Forelimb muscle (tissue), 1 donor: ENCODE results near the gene STRA8. TPM values are rescaled to one million over a fixed set of nuclear protein-coding genes. Genes with fewer than 3 reads are reported as not detected.
A peak's percentile ranks its signal among the peaks of the same experiment; 100 is the strongest.

ENCODE experiments used
- DNase-seq: peaks from one replicate; pipeline ENCODE4 v3.0.0-alpha.2; 2013; ENCODE audit warnings: low read depth
- polyA plus RNA-seq: library from polyadenylated mRNA; unstranded; fragments of 120-200 nt; gene quantifications from one replicate; pipeline ENCODE4 v1.2.1, GENCODE V29; 2013; ENCODE audit not compliant: insufficient read length

Gene STRA8
- polyA plus RNA-seq, 1 donor: not detected

DNA sequence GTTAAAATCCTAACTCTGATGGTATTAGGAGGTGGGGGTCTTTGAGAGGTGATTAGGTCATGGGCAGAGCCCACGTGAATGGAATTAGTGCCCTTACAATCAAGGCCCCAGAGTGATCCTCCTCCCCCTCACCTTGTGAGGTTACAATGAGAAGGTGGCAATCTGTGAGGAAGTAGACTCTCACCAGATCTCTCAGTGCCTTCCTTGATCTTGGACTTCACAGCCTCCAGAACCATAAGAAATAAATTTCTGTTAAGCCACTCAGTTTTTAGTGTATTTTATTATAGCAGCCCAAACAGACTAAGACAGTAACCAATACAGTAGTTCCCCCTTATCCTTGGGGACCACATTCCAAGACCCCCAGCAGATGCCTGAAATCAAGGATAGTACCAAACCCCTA is 32.0 kb downstream of the STRA8 start:
- DNase-seq: no peak

DNA sequence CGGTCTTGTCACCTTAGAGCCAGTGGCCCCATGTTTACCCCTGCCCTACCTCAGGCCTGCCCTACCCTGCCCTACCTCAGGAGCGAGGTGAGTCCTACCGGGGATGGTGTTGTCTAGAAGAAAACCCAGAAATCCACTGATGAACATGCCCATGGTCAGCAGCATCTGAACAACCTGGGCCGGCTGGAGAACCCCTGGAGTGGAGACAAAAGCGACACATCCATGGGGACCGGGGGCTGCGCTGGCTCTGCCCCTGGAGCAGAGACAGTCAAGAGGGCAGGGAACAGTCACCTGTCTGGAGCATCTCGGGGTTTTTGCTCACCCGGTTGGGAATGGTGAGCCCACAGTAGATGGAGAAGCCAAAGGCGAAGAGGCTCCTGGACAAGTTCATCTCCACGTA is 36.3 kb downstream of the STRA8 start:
- DNase-seq: no peak

DNA sequence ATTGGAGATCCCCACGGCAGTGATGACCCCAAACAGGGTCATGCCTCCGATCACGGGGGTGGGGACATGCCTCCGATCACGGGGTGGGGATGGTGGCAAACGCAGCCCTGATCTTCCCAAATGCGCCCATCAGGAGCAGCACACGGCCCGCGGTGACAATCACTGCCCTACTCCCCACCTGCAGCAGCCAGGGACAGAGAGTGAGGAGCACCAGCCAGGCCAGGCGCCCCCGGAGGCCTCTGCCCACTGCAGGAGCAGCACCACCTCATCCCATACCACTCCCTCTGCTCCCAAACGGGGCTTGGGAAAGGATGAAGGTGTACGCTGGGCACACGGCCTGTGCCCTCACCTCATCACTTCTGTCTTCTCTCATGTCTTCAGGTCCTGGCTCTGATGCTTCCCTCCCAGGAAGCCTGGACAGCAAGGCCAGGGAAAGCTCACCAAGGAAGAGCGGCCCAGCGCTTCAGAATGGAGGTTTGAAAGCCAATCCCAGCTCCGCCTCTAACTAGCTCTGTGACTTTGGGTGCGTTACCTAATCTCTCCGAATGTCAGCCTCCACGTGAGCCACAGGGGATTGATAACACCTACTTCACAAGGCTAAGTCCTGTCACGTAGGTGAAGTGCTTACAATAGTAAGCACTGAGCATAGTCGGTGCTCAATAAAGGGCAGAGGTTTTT is 37.1 kb downstream of the STRA8 start:
- no peak for DNase-seq

DNA sequence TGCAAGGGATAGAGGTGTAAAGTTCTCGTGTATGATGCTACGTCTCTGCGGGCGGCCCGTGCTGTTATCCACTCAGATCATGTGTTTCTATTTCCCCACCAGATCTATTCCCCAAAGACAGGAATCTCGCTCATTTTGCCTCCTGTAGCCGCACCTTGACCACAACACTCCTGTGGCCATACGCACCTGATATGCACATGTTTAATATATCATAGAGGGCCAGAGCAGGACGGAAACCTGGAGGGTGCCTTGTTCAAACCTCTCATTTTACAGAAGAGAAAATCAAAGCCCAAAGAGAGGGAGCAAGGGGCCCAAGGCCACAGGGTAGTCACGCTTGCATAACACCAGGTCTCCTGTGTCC is 37.6 kb downstream of the STRA8 start:
- DNase-seq: no peak

DNA sequence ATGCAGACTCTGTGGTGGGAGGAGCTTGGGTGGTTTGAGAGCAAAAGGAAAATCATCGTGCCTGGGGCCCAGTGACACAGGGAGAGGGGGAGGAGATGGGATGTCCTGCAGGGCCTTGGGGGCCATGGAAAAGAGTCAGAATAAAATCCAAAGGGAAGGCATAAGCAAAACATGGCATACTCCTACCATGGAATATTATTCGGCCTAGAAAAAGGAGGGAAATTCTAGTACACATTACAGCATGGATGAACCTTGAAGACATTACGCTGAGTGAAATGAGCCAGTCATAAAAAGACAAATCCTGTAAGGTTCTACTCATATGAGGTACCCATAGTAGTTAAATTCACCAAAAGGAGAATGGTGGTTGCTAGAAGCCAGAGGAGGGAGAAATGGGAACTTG is 38.7 kb downstream of the STRA8 start:
- DNase-seq: no peak

DNA sequence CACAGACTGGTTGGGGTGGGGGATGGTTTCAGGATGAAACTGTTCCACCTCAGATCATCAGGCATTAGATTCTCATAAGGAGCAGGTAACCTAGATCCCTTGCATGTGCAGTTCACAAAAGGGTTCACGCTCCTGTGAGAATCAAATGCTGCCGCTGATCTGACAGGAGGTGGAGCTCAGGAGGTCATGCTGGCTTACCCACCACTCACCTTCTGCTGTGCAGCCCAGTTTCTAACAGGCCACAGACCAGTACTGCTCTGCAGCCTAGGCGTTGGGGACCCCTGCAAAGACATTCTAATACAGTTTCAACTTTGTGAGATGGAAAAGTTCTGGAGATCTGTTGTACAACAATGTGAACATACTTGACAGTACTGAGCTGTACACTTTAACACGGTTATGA is 39.9 kb downstream of the STRA8 start:
- no peak for DNase-seq

DNA sequence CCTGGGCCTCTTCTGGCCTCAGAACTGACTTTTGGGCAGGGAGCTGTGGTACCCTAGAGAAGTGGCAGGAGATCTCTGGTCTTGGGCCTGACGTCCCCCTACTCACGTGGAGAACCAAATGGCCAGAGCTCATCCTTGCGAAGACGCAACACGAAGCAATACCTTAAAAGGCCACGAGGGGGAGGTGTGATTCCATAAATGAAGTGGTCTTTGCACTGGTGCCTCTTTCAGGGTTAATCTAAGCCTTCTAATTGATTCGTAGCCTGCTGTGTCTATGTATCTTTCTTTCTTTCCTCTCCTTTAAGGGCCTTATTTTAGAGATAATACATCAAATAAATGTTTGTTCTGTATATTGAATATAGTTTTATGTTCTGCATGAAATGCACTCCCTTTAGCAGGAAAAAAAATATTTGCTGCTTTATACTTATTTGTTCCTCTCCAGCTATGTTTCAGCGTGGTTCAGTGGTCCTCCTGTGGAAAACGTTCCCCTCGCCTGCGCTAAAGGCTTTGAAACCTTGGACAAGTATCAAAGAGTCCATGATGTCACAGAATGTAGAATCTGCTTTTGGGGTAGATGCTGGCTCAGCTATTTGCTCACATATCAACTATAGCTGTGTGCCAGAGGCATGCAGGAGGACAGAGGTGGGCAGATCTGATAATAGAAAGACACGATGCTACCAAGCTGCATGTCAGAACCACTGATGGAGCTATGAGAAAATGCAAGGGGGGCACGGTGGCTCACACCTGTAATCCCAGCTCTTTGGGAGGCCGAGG is 41.0 kb downstream of the STRA8 start:
- DNase-seq: no peak

DNA sequence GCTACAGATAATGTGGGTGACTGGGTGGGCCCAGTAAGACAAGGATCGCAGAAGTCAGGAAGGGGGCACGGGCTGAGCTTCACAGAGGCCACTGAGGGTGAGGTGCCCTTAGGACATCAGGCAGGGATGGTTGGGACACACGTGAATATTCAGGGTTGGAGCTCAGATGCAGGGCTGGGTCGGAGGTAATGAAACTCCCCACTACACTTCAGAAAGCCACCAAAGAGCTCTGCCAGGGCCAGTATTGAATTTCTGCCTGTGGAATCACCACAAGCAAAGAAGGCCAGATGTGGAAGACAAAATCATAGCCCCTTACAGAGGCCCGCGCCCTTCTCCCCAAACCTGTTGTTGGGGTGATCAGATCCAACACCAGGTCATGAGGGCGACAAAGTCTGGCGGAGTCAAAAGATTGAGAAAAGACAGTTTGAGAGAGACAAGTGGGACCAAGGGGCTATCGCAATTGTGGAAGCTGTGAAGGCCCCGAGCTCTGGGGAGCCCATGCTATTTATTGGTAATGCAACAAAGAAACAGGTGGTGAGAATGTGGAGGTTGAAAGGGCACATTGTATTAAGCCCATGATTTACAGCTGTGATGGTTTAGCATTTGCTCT is 42.4 kb downstream of the STRA8 start:
- DNase-seq: no peak

DNA sequence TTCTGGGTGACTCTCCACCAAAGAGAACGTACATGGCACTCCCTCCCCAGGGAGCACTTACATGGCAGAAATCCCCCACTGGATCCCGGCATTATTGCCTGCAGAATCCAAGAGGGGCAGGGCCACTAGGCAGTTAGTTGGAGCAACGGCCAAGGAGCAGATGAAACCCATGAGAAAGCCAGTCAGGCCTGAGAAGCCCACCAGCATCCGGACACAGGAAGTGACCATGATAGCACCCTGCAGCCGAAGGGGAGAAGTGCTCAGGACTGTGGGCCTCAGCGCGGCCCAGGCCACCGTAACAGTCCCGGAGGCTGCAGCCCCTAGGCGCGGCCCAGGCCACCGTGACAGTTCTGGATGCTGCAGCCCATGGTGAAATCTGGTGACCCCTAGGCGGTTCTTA is 43.5 kb downstream of the STRA8 start:
- DNase-seq: no peak

DNA sequence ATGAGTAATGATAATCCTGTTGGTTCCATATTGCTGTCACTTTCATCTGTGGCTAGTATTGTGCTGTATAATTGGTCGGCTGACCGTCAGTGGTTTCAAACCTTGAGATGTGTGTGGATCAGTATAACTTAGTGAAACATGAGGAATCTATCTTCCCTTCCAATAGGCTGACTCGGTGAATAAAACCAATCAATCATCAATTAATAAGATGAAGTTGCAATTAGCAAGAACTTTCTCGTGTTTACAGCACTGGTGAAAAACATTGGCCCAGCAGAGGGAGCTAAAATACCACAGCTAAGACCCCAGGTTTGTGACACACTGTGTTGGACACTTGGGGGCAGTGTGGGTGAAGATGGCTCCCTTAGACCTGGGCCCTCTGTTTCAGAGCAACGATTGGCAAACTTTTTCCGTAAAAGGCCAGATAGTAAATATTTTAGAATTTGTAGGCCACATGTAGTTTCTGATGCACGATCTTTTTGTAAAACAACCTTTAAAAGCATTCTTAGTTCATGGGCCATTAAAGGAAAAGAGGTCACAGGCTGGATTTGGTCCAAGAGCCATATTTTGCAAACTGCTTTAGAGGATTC is 47.8 kb downstream of the STRA8 start:
- DNase-seq: peak; percentile 74

DNA sequence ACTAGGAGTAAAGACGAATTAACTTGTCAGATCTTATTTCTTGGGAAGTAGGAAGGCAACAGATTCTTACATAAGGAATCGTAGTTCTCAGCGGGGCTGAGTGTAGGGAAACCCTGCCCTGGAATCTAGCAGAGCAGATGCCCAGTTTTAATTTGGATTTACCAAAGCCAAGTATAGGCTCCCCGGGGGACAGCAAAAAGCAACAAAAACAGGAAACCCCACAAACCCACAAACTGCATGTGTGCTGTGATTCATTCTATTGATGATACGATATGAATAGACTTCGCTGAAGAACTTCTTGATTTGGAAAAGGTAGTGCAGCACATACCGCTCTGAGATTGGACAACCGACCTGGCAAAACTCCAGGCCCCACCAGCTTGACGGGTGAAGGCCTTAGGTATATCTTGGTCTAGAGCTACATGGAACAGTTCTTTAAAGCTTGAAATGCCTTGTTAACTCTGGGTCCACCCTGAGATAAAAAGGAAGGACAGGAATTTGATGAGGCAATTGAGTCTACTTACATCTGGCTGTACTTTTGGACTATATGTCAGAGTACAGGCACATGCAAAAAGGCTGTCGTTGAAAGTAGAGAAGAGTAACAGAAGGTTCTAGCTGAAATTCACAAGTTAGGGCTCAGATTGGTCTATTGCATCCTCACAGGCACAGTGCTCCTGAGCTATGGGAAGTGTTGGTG is 49.1 kb downstream of the STRA8 start:
- no peak for DNase-seq

DNA sequence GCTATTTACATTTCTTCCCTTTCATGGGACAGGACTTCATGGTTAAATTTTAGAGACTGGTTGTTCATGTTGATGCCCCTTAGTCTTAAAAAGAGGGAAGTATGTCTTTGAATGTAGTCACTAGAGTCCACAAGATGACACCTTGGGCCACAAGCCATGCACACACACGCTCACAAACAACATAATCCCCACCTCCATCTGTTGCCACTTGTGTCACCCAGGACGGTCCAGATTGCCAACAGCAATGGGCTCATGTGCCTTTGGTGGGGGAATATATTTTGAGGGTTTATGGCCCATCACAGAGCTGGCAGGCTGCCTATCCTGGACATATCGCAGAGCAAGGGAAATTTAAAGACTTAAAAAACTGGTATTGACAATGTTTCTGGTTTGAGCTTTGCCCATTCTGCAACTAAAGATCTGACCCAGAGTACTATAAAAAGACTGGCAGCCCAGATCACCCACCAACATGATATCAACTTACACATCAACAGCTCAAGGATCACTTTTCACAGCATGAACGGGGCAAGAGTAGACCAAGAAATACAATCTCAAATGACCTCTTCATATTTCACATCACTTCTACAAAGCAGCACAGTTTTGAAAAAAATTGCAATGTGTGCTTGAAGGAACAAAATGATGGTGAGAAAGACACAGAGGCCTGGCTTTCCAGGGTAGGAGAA is 50.5 kb downstream of the STRA8 start:
- DNase-seq: no peak

DNA sequence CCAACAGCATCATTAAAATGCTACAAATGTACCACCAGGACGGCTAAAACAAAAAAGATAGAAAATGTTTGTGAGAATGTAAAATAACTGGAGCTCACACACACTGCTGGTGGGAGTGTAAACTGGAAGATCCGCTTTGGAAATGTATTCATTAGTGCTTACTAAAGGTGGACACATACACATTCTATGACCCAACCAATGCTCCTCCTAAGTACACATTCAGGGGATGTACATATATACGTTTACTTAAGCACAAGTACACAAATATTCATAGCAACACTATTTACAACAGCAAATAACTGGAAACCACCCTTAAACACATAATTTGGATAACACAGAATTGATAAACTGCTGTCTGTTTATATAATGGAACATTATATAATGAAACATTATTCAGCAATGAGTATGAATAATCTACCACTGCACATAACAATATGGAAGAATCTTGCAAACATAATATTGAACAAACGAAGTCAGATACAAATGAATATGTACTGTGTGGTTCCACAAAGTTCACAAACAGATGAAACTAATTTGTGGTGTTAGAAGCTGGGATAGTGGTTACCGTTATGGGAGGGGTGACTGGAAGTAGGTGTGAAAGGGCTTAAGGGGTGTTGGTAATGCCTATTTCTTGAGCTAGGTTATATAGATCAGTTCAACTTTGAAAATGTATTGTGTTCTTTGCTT is 52.1 kb downstream of the STRA8 start:
- DNase-seq: no peak

DNA sequence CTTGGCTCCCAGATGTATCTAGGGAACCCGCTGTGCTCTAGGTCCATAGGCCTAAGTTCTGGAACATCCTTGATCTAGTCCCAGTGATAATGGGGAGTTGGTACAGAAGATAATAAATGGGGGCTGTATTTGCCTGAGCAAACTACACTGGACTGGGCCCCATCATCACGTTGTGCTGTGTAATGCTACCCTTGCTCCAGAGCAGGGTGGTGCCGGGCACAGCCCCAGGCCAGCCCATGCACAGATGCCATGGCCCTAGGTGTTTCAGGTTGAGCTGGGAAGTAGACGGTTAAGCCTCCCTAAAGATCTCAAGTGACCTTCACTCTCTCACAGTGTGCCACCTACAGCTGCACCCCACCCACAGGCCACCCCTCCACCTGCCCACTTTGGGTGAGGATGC is 53.2 kb downstream of the STRA8 start:
- no peak for DNase-seq

DNA sequence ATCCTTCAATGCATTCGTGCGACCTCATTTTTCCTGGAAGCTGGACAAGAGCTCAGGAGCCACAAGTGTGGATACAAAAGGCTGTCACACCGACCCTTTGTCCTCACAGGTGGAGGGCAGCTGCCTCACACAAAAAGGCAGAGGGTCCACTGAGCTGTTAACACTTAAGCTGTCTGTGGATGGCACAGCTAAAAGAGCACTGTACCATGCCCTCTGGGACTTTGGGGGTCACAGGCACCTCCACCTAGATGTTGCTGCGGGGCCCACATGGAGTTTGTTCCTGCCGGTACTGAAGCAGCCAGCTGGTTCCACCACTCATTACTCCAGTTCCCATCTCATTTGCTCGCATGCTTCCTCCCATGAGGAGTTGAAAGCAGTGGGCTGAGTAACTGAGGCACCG is 57.0 kb downstream of the STRA8 start:
- DNase-seq: no peak

DNA sequence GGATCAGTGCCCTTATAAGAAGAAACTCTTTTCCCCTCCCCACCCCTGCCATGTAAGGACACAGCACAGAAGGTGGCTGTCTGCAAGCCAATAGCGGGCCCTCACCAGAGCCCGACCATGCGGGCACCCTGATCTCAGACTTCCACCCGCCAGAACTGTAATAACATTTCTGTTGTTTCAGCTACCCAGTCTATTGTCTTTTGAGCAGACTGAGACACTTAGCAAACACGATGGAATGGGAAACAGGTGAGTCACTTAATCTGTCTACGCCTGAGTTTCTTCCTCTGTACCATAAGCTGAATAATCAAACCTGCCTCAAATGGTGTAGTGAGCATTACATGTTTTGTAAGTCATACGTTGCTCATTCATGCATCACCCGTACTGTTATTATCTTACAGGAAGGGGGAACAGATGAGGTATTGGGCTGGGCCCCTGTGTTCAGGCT is 58.2 kb downstream of the STRA8 start:
- no peak for DNase-seq

DNA sequence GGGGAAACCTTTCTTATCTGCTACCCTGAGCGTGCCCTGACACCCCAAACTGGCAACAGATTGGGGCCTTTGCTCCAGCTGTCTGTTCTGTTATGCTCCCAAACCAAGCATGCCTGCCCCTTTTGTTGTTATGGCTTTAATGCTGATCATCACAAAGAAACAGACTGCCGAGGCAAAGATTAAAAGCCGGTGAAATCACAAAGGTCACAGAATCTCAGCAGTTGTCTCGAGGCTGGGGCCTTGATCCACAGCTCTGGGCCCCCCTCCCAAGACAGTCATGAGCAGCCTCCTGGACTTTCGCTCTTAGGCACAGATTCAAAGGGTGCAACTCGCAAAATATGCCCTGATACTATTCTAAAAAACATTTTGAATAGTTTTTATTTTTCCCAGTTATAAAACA is 65.6 kb downstream of the STRA8 start:
- DNase-seq: no peak

DNA sequence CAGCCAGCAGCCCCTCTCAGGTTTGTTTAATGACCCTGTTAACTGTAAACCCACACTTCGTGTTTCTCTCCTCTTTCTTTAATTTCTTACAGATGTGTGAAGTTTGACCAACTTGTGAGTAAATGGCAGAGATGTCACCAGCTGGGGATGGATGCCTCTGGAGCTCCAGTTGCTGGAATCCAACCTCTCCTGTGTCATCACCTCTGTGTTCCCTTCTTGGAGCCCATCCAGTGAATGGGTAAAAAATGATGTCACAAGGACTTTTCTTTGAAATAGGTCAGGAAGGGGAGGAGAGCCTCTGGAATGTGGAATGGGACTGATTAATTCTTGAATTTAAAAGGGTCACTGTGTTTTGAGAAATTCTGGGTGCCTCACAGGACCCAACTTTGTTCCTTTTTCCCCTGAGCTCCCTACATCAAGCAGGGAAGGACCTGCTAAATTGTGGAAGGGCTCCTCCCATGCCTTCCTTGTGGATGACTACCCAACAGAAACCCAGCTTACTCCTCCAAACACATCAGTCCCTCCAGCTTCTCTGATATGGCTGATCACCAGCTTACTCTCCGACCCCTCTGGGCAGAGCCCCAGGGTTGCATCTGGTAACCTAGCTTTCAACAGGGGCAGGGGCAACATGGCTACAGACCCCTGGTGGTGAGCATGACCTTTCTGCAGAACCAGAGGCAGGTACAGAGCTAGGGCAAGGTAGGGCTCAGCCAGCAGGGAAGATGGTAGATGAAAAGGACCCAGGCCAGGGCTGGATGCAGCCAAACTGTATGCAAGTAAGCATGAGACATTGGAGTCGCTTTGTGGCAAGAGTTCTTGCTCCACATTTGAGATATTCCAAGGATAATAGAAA is 67.5 kb downstream of the STRA8 start:
- DNase-seq: no peak
